Fibroblast of lung (primary cell): Measurements from ENCODE around the gene FAAH2. TPM values are rescaled to one million over a fixed set of nuclear protein-coding genes. Genes with fewer than 3 reads are reported as not detected.

ENCODE experiments used
- DNase-seq, 2 donors: peaks; one replicate each; pipeline versions ENCODE4 v3.0.0 to v3.0.0-alpha.2; 2010; ENCODE audit warnings: low read depth in 2 of 2
- H2AFZ ChIP-seq: 2 replicates; pipeline ENCODE4 v1.5.1; 2012; ENCODE audit warnings: low read length, control low read depth, inconsistent platforms
- H3K27ac ChIP-seq: 2 replicates; pipeline ENCODE4 v1.5.1; 2011; ENCODE audit warnings: low read length, control low read depth; ENCODE audit not compliant: insufficient read depth
- H3K27me3 ChIP-seq: 2 replicates; pipeline ENCODE4 v1.5.1; 2011; ENCODE audit warnings: mild to moderate bottlenecking, low read length; ENCODE audit not compliant: control insufficient read depth, insufficient read depth
- H3K36me3 ChIP-seq: 2 replicates; pipeline ENCODE4 v1.5.1; 2011; ENCODE audit warnings: low read length; ENCODE audit not compliant: control insufficient read depth, insufficient read depth
- H3K4me1 ChIP-seq: 2 replicates; pipeline ENCODE4 v1.5.1; 2011; ENCODE audit warnings: low read length; ENCODE audit not compliant: control insufficient read depth, insufficient read depth; ENCODE audit errors: extremely low read depth
- H3K4me2 ChIP-seq: 2 replicates; pipeline ENCODE4 v1.5.1; 2011; ENCODE audit warnings: low read length, control low read depth; ENCODE audit not compliant: insufficient read depth; ENCODE audit errors: extremely low read depth
- H3K4me3 ChIP-seq, 4 experiments: fragments of 200-600 bp in 1 of 4; sonication (generic) in 1 of 4; replicated peaks in 1 of 4; 2 replicates each; pipeline ENCODE4 v1.5.1; 2011 to 2016; ENCODE audit warnings: low read length in 4 of 4, low read depth in 3 of 4, mild to moderate bottlenecking in 3 of 4, control low read depth in 2 of 4, inconsistent platforms in 1 of 4, mixed read lengths in 1 of 4; ENCODE audit not compliant: insufficient read depth in 1 of 4; ENCODE audit errors: control extremely low read depth in 1 of 4
- H3K79me2 ChIP-seq: 2 replicates; pipeline ENCODE4 v1.5.1; 2012; ENCODE audit warnings: mild to moderate bottlenecking, low read length, inconsistent platforms; ENCODE audit not compliant: control insufficient read depth, insufficient read depth
- H3K9ac ChIP-seq: 2 replicates; pipeline ENCODE4 v1.5.1; 2011; ENCODE audit warnings: mild to moderate bottlenecking, low read length, control low read depth; ENCODE audit not compliant: insufficient read depth
- H3K9me3 ChIP-seq: 2 replicates; pipeline ENCODE4 v1.5.1; 2012; ENCODE audit warnings: low read depth, low read length; ENCODE audit not compliant: control insufficient read depth, insufficient read depth
- H4K20me1 ChIP-seq: 2 replicates; pipeline ENCODE4 v1.5.1; 2011; ENCODE audit warnings: low read length; ENCODE audit not compliant: control insufficient read depth, insufficient read depth; ENCODE audit errors: extremely low read depth
- EZH2 ChIP-seq: IDR thresholded peaks from 2 replicates; pipeline ENCODE4 v1.5.1; 2012; ENCODE audit warnings: low read length, control low read depth, mild to moderate bottlenecking; ENCODE audit errors: missing control alignments
- polyA plus RNA-seq, 2 donors: library from polyadenylated mRNA; depleted of rRNA in 1 of 2; stranded (reverse) in 1 of 2; unstranded in 1 of 2; fragments of >200 nt; gene quantifications; 2 replicates each; pipeline ENCODE4 v1.2.1, GENCODE V29; 2011 to 2012; ENCODE audit warnings: missing spikeins in 1 of 2
- total RNA-seq: library from RNA; depleted of rRNA; stranded (reverse); fragments of >200 nt; gene quantifications from 2 replicates; pipeline ENCODE4 v1.2.1, GENCODE V29; 2014
- TF ChIP-seq, protein P1 (sequence below), 2 donors: IDR thresholded peaks in 1 of 2; conservative IDR thresholded peaks in 1 of 2; 1 replicate in 1 of 2; 2 replicates in 1 of 2; pipeline ENCODE4 v1.5.1; 2011 to 2012; ENCODE audit warnings: low read length in 2 of 2, control low read depth in 1 of 2, inconsistent platforms in 1 of 2, low read depth in 1 of 2, mild to moderate bottlenecking in 1 of 2

FAAH2 gene
- total and polyA plus RNA-seq, 2 donors (not counting 1 experiment from before 2014, with no cell fraction given), result 0.02 to 0.33 TPM

DNA sequence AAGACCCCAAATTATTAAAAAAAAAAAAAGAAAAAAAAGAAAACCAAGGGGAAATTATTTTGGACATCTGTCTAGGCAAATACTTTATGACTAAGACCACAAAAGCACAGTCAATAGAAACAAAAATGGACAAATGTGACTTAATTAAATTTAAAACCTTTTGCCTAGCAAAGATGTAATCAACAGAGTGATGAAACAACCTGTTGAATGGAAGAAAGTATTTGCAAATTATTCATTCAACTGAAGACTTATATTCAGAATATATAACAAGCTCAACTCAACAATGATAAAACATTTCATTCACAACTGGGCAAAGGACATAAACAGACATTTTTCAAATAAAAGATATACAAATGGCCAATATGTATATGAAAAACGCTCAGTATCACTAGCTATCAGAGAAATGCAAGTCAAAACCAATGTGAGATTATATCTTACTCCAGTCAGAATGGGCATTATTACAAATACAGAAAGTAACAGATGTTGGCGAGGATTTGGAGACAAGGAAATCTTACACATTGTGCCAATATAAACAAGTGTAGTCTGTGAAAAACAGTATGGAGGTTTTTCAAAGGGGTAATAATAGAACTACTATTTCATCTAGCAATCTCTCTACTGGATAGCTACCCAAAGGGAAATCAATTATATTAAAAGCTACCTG, 67.1 kb downstream of the FAAH2 start:
- DNase-seq, result no peak
- Histone ChIP-seq H3K36me3 (no peaks in the 10 kb centered on the region), H3K9ac (no peak overlapping the region), H3K4me2 (no peak overlapping the region), H4K20me1 (no peaks in the 10 kb centered on the region), H3K4me1 (no peaks in the 10 kb centered on the region), H3K79me2 (no peaks in the 10 kb centered on the region), H3K9me3 (no peaks in the 10 kb centered on the region), H3K4me3 (no peak overlapping the region), H2AFZ (no peak overlapping the region), H3K27me3 (no peaks in the 10 kb centered on the region), H3K27ac (no peak overlapping the region)
- TF ChIP-seq EZH2, result no peak
- TF ChIP-seq, protein P1, sequence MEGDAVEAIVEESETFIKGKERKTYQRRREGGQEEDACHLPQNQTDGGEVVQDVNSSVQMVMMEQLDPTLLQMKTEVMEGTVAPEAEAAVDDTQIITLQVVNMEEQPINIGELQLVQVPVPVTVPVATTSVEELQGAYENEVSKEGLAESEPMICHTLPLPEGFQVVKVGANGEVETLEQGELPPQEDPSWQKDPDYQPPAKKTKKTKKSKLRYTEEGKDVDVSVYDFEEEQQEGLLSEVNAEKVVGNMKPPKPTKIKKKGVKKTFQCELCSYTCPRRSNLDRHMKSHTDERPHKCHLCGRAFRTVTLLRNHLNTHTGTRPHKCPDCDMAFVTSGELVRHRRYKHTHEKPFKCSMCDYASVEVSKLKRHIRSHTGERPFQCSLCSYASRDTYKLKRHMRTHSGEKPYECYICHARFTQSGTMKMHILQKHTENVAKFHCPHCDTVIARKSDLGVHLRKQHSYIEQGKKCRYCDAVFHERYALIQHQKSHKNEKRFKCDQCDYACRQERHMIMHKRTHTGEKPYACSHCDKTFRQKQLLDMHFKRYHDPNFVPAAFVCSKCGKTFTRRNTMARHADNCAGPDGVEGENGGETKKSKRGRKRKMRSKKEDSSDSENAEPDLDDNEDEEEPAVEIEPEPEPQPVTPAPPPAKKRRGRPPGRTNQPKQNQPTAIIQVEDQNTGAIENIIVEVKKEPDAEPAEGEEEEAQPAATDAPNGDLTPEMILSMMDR (conservative IDR thresholded peaks at IDR 0.05 in 1 of 2, IDR thresholded peaks at IDR 0.05 in 1 of 2; ENCODE audit: low read depth in 1 of 2, low read length in 2 of 2), result no peak

- no peak overlapping the region for H3K9ac ChIP-seq
- H3K4me1 ChIP-seq, result no peaks in the 10 kb centered on the region
- TF ChIP-seq EZH2, result no peak
- TF ChIP-seq, protein P1 (conservative IDR thresholded peaks at IDR 0.05 in 1 of 2, IDR thresholded peaks at IDR 0.05 in 1 of 2; ENCODE audit: low read depth in 1 of 2, low read length in 2 of 2), result no peak
- no peak for DNase-seq
- H4K20me1 ChIP-seq, result no peaks in the 10 kb centered on the region
- H2AFZ ChIP-seq, result no peak overlapping the region
- no peak overlapping the region for H3K4me2 ChIP-seq
- no peaks in the 10 kb centered on the region for H3K36me3 ChIP-seq
- no peak overlapping the region for H3K4me3 ChIP-seq
- H3K27me3 ChIP-seq, result no peaks in the 10 kb centered on the region
- no peaks in the 10 kb centered on the region for H3K9me3 ChIP-seq
- H3K79me2 ChIP-seq, result no peaks in the 10 kb centered on the region
- no peak overlapping the region for H3K27ac ChIP-seq
These were observed 77.6 kb downstream of the FAAH2 start for GRCh38 chrX:57364145-57364544.

- no peaks in the 10 kb centered on the region for H3K36me3 ChIP-seq
- no peak overlapping the region for H3K27ac ChIP-seq
- no peaks in the 10 kb centered on the region for H3K4me1 ChIP-seq
- H3K4me3 ChIP-seq, result no peak overlapping the region
- H3K9ac ChIP-seq, result no peak overlapping the region
- no peak overlapping the region for H3K4me2 ChIP-seq
- TF ChIP-seq EZH2, result no peak
- TF ChIP-seq, protein P1 (conservative IDR thresholded peaks at IDR 0.05 in 1 of 2, IDR thresholded peaks at IDR 0.05 in 1 of 2; ENCODE audit: low read depth in 1 of 2, low read length in 2 of 2), result no peak
- H3K27me3 ChIP-seq, result no peaks in the 10 kb centered on the region
- H2AFZ ChIP-seq, result no peak overlapping the region
- no peaks in the 10 kb centered on the region for H4K20me1 ChIP-seq
- DNase-seq, result no peak
- H3K9me3 ChIP-seq, result no peaks in the 10 kb centered on the region
- H3K79me2 ChIP-seq, result no peaks in the 10 kb centered on the region
These were observed 79.9 kb downstream of the FAAH2 start for GRCh38 chrX:57366430-57366829.
